NCI-H128 (cell line): ENCODE results near the gene CLDN25.
"Not testable (repeated sequence)": the region's sequence is repeated elsewhere in the genome, so short reads cannot be mapped to it uniquely, and the experiment has no call there.

Source experiments
- DNase-seq: peaks from one replicate; lab custom pipeline; 2025; ENCODE audit not compliant: unreplicated experiment; lab: John Stamatoyannopoulos, UW

Gene CLDN25

GRCh38 chr11:113779496-113779895 lies at the start of gene CLDN25:
Gene CLDN25, plus strand, starts transcription at chr11:113779796. Its CDS starts 0 bp downstream, at chr11:113779796.
- no peak for DNase-seq

- no peak for DNase-seq
Measured at GRCh38 chr11:113730887-113731726, 48.5 kb upstream of the CLDN25 start.

GRCh38 chr11:113732092-113732491 lies 47.5 kb upstream of the CLDN25 start:
- no peak for DNase-seq

GRCh38 chr11:113736323-113736722 lies 43.3 kb upstream of the CLDN25 start:
- DNase-seq: no peak

- DNase-seq: no peak
Measured at GRCh38 chr11:113752932-113753331, 26.7 kb upstream of the CLDN25 start.

GRCh38 chr11:113760241-113760640 lies 19.4 kb upstream of the CLDN25 start:
- no peak for DNase-seq

DNA sequence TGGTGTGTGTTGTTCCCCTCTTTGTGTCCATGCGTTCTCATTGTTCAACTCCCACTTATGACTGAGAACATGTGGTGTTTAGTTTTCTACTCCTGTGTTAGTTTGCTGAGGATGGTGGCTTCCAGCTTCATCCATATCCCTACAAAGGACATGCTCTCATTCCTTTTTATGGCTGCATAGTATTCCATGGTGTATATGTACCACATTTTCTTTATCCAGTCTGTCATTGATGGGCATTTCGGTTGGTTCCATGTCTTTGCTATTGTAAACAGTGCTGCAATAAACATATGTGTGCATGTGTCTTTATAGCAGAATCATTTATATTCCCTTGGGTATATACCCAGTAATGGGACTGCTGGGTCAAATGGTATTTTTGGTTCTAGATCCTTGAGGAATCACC lies 16.6 kb upstream of the CLDN25 start:
- not testable (repeated sequence) for DNase-seq

GRCh38 chr11:113764527-113765219 lies 14.9 kb upstream of the CLDN25 start:
- no peak for DNase-seq

- DNase-seq: no peak
Measured at GRCh38 chr11:113771964-113772363, 7.6 kb upstream of the CLDN25 start.

DNA sequence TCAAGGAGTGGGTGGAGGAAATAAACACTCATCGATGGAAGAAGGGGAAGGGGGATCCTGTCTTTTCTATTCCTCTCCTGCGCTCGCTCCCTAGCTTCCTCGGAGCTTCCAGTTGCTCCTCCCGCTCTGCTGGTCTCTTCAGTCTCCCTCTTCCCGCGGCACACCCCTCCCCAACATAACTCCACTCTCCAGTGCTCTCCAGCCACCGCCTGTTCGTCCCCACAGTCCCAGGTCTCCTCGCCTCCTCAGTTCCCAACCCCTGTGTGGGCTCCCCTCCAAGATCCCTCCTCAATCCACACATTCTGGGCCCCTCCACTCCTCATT lies 6.5 kb upstream of the CLDN25 start:
- no peak for DNase-seq

GRCh38 chr11:113773416-113774173 lies 6.0 kb upstream of the CLDN25 start, which contains the start of gene ZW10:
Gene ZW10, minus strand, starts transcription at chr11:113773692. Its CDS starts 26 bp downstream, at chr11:113773666.
- peak; percentile 95 for DNase-seq

GRCh38 chr11:113774174-113774503 lies 5.5 kb upstream of the CLDN25 start:
- no peak for DNase-seq

DNA sequence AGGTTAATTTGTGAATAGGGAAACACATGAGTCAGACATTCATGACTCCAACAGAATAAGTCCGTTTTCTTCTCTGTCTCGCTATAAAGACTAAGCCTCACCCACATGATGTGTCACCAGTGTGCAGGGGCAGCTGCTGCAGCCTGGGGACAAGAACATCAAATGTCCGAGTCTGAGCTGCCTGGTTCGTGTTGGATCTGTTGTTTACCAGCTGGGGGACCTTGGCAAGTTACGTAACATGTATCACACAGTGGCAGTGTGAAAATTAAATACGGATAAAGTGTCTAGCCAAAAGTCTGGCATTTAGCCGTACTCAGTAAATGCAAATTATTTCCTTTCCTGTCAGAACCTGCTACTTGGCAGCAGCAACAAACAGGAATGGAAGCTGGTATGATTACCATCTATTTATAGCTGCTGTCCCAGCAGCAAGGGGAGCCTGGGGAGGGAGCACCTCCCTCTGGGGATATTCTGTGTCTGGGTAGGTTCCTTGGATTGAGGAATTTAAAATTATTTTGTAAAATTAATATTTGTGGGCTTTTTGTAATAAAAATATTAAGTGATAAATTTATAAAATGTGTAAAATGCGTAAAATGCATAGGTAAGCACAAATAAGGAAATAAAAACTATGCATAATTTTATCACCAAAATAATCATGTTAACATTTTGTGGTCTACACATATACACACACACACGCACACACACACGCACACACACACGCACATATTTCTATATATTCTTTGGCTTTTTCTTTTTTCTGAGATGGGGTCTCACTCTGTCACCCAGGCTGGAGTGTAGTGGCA lies 1.3 kb upstream of the CLDN25 start:
- DNase-seq: no peak

DNA sequence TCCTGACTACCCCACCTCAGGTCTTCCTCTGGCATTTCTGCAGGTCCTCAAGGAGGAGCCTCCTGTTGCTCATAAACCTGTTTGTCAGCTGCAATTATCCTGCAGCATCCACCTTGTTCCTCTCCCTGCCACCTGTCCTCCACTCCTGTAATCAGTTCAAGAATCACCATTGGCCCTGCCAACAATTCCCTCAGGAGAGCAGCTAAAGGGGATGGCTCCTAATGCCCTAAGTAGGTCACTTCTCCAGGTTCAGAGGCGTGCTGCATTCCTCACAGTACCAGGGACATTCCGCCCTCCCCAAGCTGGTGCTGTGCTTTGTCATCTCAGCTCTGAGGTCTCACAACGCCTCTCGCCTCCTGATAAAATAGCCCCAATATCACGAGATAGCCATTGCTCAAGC lies 2.1 kb downstream of the CLDN25 start:
- DNase-seq: no peak

- DNase-seq: no peak
Measured at GRCh38 chr11:113782134-113782533, 2.5 kb downstream of the CLDN25 start.

DNA sequence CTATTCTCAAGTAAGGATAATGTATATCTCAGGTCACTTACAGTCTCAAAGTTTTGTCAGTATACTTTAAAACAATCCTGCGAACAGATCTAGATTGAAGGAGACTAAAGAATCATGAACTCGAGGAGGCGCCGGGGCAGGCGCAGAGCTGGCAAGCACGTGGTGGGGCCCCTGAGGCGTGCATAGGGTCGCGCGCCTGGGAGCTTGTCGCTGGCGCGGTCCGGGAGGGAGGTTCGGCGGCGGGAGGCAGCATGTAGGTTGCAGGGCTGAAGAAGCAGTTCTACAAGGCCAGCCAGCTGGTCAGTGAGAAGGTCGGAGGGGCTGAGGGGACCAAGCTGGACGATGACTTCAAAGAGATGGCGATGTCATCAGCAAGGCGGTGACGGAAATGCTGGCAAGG lies 9.4 kb downstream of the CLDN25 start:
- DNase-seq: not testable (repeated sequence)

DNA sequence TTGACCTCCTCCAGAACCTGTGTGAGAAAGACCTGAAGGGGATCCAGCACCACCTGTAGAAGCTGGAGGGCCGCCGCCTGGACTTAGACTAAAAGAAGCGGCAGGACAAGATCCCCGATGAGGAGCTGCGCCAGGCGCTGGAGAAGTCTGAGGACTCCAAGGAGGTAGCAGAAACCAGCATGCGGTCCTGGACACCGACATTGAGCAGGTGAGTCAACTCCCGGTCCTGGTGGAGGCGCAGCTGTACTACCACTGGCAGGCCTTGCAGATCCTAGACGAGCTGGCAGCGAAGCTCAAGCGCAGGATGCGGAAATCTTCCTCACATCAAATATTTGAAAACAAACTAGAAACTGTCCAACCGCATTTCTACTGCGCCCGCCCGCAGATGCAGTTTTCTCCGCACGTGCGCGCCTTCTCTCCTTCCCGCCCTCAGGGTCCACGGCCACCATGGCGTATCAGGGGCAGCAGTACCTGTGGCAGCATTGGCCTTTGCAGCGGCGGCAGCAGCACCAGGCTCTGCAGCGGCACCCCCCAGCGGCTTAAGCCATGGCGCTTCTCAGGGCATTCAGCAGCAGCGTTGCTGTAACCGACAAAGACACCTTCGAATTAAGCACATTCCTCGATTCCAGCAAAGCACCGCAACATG lies 10.2 kb downstream of the CLDN25 start:
- no peak for DNase-seq

DNA sequence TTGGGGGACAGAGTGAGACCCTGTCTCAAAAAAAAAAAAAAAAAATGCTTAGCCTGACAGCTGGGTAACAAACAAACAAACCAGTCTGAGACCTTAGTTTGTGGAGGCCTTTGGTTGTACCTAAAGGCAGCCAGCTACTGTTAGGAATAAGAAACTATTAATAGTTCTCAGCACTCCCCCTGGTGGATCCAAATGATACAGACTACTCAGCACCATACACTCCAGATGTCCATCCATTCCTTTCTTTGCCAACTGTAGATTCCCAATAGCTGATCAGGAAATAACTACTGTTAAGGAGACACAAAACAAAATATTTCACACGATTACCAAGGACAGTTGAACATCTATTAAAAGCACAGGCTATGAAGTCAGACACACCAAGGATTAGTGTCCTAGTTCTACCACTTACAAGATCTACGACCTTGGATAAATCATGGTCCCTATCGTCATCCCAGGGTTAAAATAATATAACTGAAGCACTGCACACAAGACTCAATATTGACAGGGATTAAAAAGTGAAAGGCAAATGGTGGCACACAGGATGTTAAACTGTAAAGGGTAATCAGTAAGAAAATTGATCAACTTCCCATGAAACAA lies 17.2 kb downstream of the CLDN25 start:
- DNase-seq: no peak

DNA sequence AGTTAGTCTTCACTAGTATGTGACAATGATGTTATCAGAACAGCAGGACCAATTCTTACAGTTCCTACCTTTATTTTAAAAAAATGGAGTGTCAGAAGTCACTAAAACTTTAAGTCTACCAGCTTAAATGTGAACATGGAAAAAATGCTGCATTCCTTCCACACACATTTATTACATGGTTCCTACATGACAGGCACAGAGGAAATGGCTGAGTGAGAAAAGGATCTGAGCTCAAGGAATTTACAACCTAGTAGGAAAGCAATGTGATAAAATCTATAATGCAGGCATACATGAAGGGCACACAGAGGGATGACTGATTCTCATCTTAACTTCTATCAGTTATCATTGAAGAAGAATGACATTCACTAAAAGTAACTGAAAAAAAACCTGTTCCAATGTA lies 23.0 kb downstream of the CLDN25 start:
- DNase-seq: no peak

DNA sequence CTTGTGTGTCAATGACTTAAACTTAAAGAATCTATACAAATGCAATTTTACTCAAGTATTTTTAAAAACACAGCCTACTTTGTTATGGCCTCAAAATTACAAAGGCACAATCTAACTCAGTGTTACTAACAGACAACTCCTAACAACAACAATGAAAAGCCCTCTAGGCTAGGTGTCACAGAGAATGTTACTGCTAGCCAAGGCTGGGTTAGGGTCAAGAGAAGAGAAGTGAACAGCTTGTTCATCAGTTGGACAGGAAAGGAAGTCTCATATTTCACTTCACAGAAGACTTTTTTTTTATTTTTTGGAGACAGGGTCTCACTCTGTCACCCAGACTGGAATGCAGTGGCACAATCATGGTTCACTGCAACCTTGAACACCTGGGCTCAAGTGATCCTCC lies 26.0 kb downstream of the CLDN25 start:
- DNase-seq: no peak
